Heart left ventricle (tissue), 13 donors: ENCODE results near the gene E4F1.

ENCODE experiments used
- POLR2A ChIP-seq, 2 donors: fragments of 450-650 bp; IDR thresholded peaks; one replicate each; pipeline ENCODE4 v1.6.1; 2017; ENCODE audit warnings: antibody characterized with exemption in 2 of 2, mild to moderate bottlenecking in 2 of 2, moderate library complexity in 2 of 2
- TF ChIP-seq, protein P1 (sequence below), 12 donors: fragments of 200-600 bp; sonication (generic) in 4 of 12; IDR thresholded peaks; one replicate each; pipeline versions ENCODE4 v1.5.0 to v1.8.0; 2018 to 2022; ENCODE audit warnings: antibody characterized with exemption in 12 of 12, mild to moderate bottlenecking in 5 of 12
- donor health status: ischemic (EF 13 %, LVEDD 7.1; RV severe dilation, severe dysfunction).
- donor health status: DM: no; HTN: yes; CAD: no.
- donor health status: DM: no; HTN: no; CAD: no.
- donor health status: ischemic (EF 25% LVEDD 6.9; RV normal size, moderate dysfunction).
- donor health status: ischemic (EF 25% LVEDD 5.7; RV mildly dilated, moderate dysfunction).
- donor health status: ischemic (EF 35%, LVEDD 5.7; RV mildly dilated, moderate dysfunction).
- donor health status: nonischemic (EF 11% LVEDD 7.7; RV severe dilation, severe dysfunction).
- donor health status: DM: yes; HTN: yes; CAD: no.
- donor health status: PGD.
- donor health status: ischemic (EF 29% LVEDD 5.4; RV normal size, mild dysfunction).
- donor health status: nonischemic (EF 23%, LVEDD 6.1; RV moderate dilation, normal function).

DNA sequence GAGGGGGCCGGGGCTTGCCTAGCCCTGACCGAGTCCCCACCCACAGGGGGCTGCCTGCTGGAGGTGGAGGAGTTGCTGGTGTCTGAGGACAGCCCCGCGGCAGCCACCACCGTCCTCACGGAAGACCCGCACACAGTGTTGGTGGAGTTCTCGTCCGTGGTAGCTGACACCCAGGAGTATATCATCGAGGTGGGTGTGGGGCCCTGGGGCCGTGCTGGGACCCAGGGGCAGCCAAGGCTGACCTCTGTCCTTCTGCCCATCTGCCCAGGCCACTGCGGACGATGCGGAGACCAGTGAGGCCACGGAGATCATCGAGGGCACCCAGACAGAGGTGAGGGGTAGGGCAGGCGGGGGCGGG, 11.4 kb downstream of the E4F1 start:
- TF ChIP-seq, protein P1, sequence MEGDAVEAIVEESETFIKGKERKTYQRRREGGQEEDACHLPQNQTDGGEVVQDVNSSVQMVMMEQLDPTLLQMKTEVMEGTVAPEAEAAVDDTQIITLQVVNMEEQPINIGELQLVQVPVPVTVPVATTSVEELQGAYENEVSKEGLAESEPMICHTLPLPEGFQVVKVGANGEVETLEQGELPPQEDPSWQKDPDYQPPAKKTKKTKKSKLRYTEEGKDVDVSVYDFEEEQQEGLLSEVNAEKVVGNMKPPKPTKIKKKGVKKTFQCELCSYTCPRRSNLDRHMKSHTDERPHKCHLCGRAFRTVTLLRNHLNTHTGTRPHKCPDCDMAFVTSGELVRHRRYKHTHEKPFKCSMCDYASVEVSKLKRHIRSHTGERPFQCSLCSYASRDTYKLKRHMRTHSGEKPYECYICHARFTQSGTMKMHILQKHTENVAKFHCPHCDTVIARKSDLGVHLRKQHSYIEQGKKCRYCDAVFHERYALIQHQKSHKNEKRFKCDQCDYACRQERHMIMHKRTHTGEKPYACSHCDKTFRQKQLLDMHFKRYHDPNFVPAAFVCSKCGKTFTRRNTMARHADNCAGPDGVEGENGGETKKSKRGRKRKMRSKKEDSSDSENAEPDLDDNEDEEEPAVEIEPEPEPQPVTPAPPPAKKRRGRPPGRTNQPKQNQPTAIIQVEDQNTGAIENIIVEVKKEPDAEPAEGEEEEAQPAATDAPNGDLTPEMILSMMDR (IDR thresholded peaks at IDR 0.05), result no peak
- TF ChIP-seq POLR2A (IDR thresholded peaks at IDR 0.05), result no peak
